ENCODE measurements around the gene NEK7. TPM values are rescaled to one million over a fixed set of nuclear protein-coding genes. Genes with fewer than 3 reads are reported as not detected.

NEK7 gene
- total RNA-seq: 37.9 and 66.9 TPM in 2 replicates

GRCh38 chr1:198156745-198157240, at the start of gene NEK7:
Gene NEK7, plus strand, starts transcription at chr1:198156998. Its CDS starts 75,583 bp downstream, at chr1:198232581.

Other genes starting within 250 kb of the NEK7 start
- not detected in 2 replicates for gene LHX9, start 239.6 kb upstream of the NEK7 start, total RNA-seq